Measurements from ENCODE around the gene KIAA0232. TPM values are rescaled to one million over a fixed set of nuclear protein-coding genes. Genes with fewer than 3 reads are reported as not detected.

The KIAA0232 gene
- polyA plus RNA-seq, 1 donor (not counting 4 experiments of a cell fraction or from before 2014, with no cell fraction given): 10.0 TPM

DNA sequence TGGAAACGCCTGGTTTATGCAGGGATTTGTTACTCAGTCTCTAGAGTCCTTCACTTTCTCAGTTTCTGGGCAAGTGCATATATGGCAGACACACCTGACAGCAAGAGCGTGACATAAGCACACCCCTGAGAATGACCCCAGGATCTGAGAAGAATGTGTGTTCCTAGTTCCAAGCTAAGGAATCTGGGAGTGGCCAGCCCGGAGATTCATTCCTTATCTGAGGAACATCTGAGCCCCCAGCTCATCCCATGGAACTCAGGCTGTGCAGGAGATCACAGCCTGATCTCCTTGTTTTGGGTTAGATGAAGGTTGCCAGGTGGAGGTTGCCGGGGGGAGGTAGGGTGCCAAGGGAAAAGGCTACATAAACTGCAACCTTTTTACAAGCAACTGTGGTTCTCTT lies 23.8 kb upstream of the KIAA0232 start:
- no peaks in the 10 kb centered on the region for H3K79me2 ChIP-seq (ENCODE audit: control insufficient read depth, insufficient read depth, low read length)
- no peak overlapping the region for H3K9ac ChIP-seq (ENCODE audit: control insufficient read depth, extremely low read depth, insufficient read depth, low read length)
- DNase-seq (ENCODE audit: low read depth, low spot score) (no peak), FAIRE-seq (peak; percentile 23)
- H3K4me2 ChIP-seq (ENCODE audit: control insufficient read depth, extremely low read depth, insufficient read depth, low read depth, low read length): no peak overlapping the region
- H3K9me1 ChIP-seq (ENCODE audit: control insufficient read depth, extremely low read depth, insufficient read depth, low read length): no peaks in the 10 kb centered on the region
- no peaks in the 10 kb centered on the region for H4K20me1 ChIP-seq (ENCODE audit: control insufficient read depth, extremely low read depth, insufficient read depth, low read length)
- no peak overlapping the region for H3K4me3 ChIP-seq (ENCODE audit: control insufficient read depth in 2 of 3, extremely low read depth in 1 of 3, insufficient read depth in 2 of 3, low read depth in 1 of 3, low read length in 3 of 3)
- H3K36me3 ChIP-seq (ENCODE audit: control insufficient read depth in 2 of 2, extremely low read depth in 1 of 2, insufficient read depth in 2 of 2, low read length in 2 of 2): no peaks in the 10 kb centered on the region
- no peaks in the 10 kb centered on the region for H3K27me3 ChIP-seq (ENCODE audit: control insufficient read depth, extremely low read depth, insufficient read depth, low read length)
- no peak overlapping the region for H2AFZ ChIP-seq (ENCODE audit: control insufficient read depth, low read length)
- H3K9me3 ChIP-seq (ENCODE audit: control insufficient read depth, low read depth, low read length): no peaks in the 10 kb centered on the region
- dilution Hi-C loops (cut with MboI; ENCODE audit: extremely low pct_ligation_motif_present, low sequenced_read_pairs): no loop called here
- H3K4me1 ChIP-seq (ENCODE audit: control insufficient read depth, extremely low read depth, insufficient read depth, low read length): peaks cover 19% of the 10 kb centered on the region
- TF ChIP-seq, protein P1, sequence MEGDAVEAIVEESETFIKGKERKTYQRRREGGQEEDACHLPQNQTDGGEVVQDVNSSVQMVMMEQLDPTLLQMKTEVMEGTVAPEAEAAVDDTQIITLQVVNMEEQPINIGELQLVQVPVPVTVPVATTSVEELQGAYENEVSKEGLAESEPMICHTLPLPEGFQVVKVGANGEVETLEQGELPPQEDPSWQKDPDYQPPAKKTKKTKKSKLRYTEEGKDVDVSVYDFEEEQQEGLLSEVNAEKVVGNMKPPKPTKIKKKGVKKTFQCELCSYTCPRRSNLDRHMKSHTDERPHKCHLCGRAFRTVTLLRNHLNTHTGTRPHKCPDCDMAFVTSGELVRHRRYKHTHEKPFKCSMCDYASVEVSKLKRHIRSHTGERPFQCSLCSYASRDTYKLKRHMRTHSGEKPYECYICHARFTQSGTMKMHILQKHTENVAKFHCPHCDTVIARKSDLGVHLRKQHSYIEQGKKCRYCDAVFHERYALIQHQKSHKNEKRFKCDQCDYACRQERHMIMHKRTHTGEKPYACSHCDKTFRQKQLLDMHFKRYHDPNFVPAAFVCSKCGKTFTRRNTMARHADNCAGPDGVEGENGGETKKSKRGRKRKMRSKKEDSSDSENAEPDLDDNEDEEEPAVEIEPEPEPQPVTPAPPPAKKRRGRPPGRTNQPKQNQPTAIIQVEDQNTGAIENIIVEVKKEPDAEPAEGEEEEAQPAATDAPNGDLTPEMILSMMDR (optimal IDR thresholded peaks at IDR 0.05 in 1 of 3, IDR thresholded peaks at IDR 0.05 in 1 of 3, conservative IDR thresholded peaks at IDR 0.05 in 1 of 3; ENCODE audit: extremely low read depth in 1 of 3, insufficient read depth in 2 of 3, low read length in 3 of 3): no peak
- TF ChIP-seq EZH2 (IDR thresholded peaks at IDR 0.05; ENCODE audit: low read length): no peak
- no peak overlapping the region for H3K27ac ChIP-seq (ENCODE audit: control insufficient read depth, insufficient read depth, low read length)

- Histone ChIP-seq H3K9ac (ENCODE audit: control insufficient read depth, extremely low read depth, insufficient read depth, low read length) (no peak overlapping the region), H2AFZ (ENCODE audit: control insufficient read depth, low read length) (no peak overlapping the region), H3K27ac (ENCODE audit: control insufficient read depth, insufficient read depth, low read length) (no peak overlapping the region), H3K9me3 (ENCODE audit: control insufficient read depth, low read depth, low read length) (no peaks in the 10 kb centered on the region), H3K4me3 (ENCODE audit: control insufficient read depth in 2 of 3, extremely low read depth in 1 of 3, insufficient read depth in 2 of 3, low read depth in 1 of 3, low read length in 3 of 3) (no peak overlapping the region), H3K4me2 (ENCODE audit: control insufficient read depth, extremely low read depth, insufficient read depth, low read depth, low read length) (no peak overlapping the region), H3K4me1 (ENCODE audit: control insufficient read depth, extremely low read depth, insufficient read depth, low read length) (peaks cover 23% of the 10 kb centered on the region), H3K27me3 (ENCODE audit: control insufficient read depth, extremely low read depth, insufficient read depth, low read length) (peaks cover 6% of the 10 kb centered on the region), H3K79me2 (ENCODE audit: control insufficient read depth, insufficient read depth, low read length) (no peaks in the 10 kb centered on the region), H3K36me3 (ENCODE audit: control insufficient read depth in 2 of 2, extremely low read depth in 1 of 2, insufficient read depth in 2 of 2, low read length in 2 of 2) (no peaks in the 10 kb centered on the region), H4K20me1 (ENCODE audit: control insufficient read depth, extremely low read depth, insufficient read depth, low read length) (no peaks in the 10 kb centered on the region), H3K9me1 (ENCODE audit: control insufficient read depth, extremely low read depth, insufficient read depth, low read length) (no peaks in the 10 kb centered on the region)
- DNase-seq (ENCODE audit: low read depth, low spot score): no peak
- TF ChIP-seq, protein P1 (optimal IDR thresholded peaks at IDR 0.05 in 1 of 3, IDR thresholded peaks at IDR 0.05 in 1 of 3, conservative IDR thresholded peaks at IDR 0.05 in 1 of 3; ENCODE audit: extremely low read depth in 1 of 3, insufficient read depth in 2 of 3, low read length in 3 of 3): no peak
- TF ChIP-seq EZH2 (IDR thresholded peaks at IDR 0.05; ENCODE audit: low read length): no peak
- no peak for FAIRE-seq
- dilution Hi-C loops (cut with MboI; ENCODE audit: extremely low pct_ligation_motif_present, low sequenced_read_pairs): no loop called here
These were observed 21.7 kb upstream of the KIAA0232 start for GRCh38 chr4:6760865-6761264.

Data from keratinocyte (primary cell).